Neuron (in vitro differentiated cells): ENCODE results near the gene ZMYM1.
"Not testable (repeated sequence)": the region's sequence is repeated elsewhere in the genome, so short reads cannot be mapped to it uniquely, and the experiment has no call there.

Source experiments
- H2AFZ ChIP-seq: one replicate; pipeline ENCODE4 v1.6.1; 2013; ENCODE audit warnings: low read depth, mild to moderate bottlenecking, inconsistent platforms, low read length, moderate library complexity
- H3K27me3 ChIP-seq: one replicate; pipeline ENCODE4 v1.6.1; 2013; ENCODE audit warnings: low read length; ENCODE audit not compliant: insufficient read depth
- H3K36me3 ChIP-seq: one replicate; pipeline ENCODE4 v1.6.1; 2013; ENCODE audit warnings: low read length; ENCODE audit not compliant: insufficient read depth
- H3K4me1 ChIP-seq: one replicate; pipeline ENCODE4 v1.6.1; 2013; ENCODE audit warnings: low read length; ENCODE audit not compliant: insufficient read depth
- H3K4me3 ChIP-seq: 2 replicates; pipeline ENCODE4 v1.5.1; 2013; ENCODE audit warnings: mild to moderate bottlenecking, low read length, moderate library complexity
- H3K9me3 ChIP-seq: one replicate; pipeline ENCODE4 v1.6.1; 2013; ENCODE audit warnings: low read length

The ZMYM1 gene

DNA sequence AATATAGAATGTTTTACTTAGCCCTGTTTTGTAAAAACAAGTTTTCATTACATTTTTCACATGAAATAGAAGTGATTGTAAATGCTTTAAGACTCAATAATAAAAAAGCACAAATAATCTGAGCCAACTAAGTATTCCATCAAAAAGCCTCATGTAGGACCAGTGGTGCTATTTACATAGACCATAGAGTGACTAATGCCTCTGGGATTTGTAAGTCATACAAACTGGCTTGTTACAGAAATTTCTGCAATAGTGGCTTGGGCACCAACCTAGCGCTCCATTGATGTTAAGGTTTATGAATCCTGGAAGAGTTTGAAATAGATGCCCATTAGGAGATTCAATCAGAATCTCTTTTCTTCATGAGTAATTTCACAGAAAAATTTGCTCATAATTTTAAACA, 31.9 kb downstream of the ZMYM1 start:
- Histone ChIP-seq H3K9me3 (no peaks in the 10 kb centered on the region), H3K4me3 (no peak overlapping the region), H2AFZ (no peak overlapping the region), H3K4me1 (no peaks in the 10 kb centered on the region), H3K27me3 (no peaks in the 10 kb centered on the region), H3K36me3 (peaks cover 44% of the 10 kb centered on the region)

DNA sequence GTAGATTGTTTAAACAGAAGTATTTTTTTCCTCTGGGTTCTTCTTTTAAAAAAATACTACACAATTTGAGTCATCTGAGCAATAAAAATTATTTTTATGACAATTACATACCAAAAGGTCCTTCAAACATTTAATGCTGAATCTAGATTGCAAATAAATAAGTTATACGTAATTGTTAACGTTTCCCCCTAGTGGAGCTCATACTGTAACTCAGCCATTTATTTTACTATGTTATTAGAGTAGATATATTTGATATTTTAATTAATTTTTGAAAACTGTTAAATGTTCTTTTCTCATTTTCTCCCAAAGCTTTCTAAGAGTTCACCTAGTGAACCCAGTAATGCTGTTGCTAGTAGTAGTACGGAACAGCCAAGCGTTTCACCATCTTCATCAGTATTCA, 33.5 kb downstream of the ZMYM1 start:
- Histone ChIP-seq H3K36me3 (peaks cover 44% of the 10 kb centered on the region), H3K27me3 (no peaks in the 10 kb centered on the region), H2AFZ (no peak overlapping the region), H3K4me3 (no peak overlapping the region), H3K9me3 (no peaks in the 10 kb centered on the region), H3K4me1 (no peaks in the 10 kb centered on the region)

- H3K9me3 ChIP-seq = no peaks in the 10 kb centered on the region
- peaks cover 34% of the 10 kb centered on the region for H3K36me3 ChIP-seq
- H3K4me1 ChIP-seq = no peaks in the 10 kb centered on the region
These were observed 36.5 kb downstream of the ZMYM1 start for GRCh38 chr1:35115459-35116383.

GRCh38 chr1:35120458-35121133, 41.4 kb downstream of the ZMYM1 start:
- H3K36me3 ChIP-seq = peaks cover 6% of the 10 kb centered on the region

More at GRCh38 chr1:35115459-35116383, 36.5 kb downstream of the ZMYM1 start:
- Histone ChIP-seq H2AFZ (no peak overlapping the region), H3K27me3 (no peaks in the 10 kb centered on the region), H3K4me3 (no peak overlapping the region)

GRCh38 chr1:35122311-35122710, 43.1 kb downstream of the ZMYM1 start:
- H2AFZ ChIP-seq = no peak overlapping the region
- no peak overlapping the region for H3K4me3 ChIP-seq
- no peaks in the 10 kb centered on the region for H3K9me3 ChIP-seq
- no peaks in the 10 kb centered on the region for H3K4me1 ChIP-seq
- no peaks in the 10 kb centered on the region for H3K36me3 ChIP-seq
- H3K27me3 ChIP-seq = no peaks in the 10 kb centered on the region

More at GRCh38 chr1:35120458-35121133, 41.4 kb downstream of the ZMYM1 start:
- Histone ChIP-seq H3K9me3 (no peaks in the 10 kb centered on the region), H3K27me3 (no peaks in the 10 kb centered on the region), H3K4me1 (no peaks in the 10 kb centered on the region), H2AFZ (no peak overlapping the region), H3K4me3 (no peak overlapping the region)

DNA sequence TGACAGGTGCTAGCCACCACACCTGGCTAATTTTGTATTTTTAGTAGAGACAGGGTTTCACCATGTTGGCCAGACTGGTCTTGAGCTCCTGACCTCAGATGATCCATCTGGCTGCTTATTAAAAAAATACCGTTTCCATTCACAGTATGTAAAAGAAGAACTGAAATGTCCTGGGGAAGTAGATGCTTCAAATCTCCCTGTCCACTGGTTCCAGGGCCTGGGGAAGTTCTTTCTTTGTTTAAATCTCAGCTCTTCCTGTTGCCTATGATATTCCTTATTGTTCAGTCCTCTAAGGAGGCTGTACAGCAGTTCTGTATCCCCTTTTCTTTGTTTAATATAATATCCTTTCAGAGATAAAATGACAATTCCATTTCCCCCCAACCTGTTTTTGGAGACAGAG, 47.4 kb downstream of the ZMYM1 start:
- H3K4me3 ChIP-seq = no peak overlapping the region
- no peak overlapping the region for H2AFZ ChIP-seq
- no peaks in the 10 kb centered on the region for H3K9me3 ChIP-seq
- no peaks in the 10 kb centered on the region for H3K4me1 ChIP-seq
- H3K27me3 ChIP-seq = peaks cover 2% of the 10 kb centered on the region
- H3K36me3 ChIP-seq = no peaks in the 10 kb centered on the region

DNA sequence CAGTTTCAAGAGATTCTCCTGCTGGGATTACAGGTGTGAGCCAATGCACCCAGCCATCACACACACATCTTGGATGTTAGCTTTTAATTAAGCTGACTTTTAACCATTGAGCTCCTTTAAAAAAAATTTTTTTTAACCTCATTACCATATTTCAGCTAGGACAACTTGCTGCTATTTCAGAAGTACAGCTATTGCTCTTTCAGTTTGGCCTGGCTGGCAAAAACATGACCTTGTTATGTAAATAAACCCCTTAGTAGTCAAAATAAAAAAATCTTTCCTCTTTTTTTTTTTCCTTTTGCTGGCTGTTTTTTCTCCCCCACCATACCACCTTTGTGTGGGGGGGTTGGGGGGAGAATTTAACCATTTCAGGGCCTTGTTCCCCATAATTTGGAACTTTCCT, 49.9 kb downstream of the ZMYM1 start:
- no peak overlapping the region for H2AFZ ChIP-seq
- H3K27me3 ChIP-seq = peaks cover 2% of the 10 kb centered on the region
- no peaks in the 10 kb centered on the region for H3K4me1 ChIP-seq
- H3K9me3 ChIP-seq = no peaks in the 10 kb centered on the region
- H3K36me3 ChIP-seq = no peaks in the 10 kb centered on the region
- H3K4me3 ChIP-seq = no peak overlapping the region

DNA sequence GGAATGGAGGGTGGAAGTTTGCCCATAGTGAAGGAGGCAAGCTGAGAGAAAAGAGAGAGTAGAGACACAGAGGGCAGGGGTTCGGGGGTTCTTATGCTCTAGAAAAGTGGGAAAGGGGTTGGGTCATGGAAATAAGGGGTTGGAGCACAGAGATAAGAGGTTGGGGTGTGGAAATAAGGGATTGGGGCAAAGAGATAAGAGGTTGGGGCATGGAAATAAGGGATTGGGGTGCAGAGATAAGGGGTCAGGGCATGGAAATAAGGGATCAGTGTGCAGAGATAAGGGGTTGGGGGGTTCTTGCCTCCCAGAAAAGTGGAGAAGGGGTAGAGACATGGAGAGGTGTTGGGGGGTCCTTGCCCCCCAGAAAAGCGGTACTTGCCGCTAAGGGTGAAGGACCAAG, 57.6 kb downstream of the ZMYM1 start:
- Histone ChIP-seq H3K4me3 (no peak overlapping the region), H3K9me3 (no peaks in the 10 kb centered on the region), H3K4me1 (no peaks in the 10 kb centered on the region), H3K27me3 (no peaks in the 10 kb centered on the region), H2AFZ (no peak overlapping the region), H3K36me3 (no peaks in the 10 kb centered on the region)

DNA sequence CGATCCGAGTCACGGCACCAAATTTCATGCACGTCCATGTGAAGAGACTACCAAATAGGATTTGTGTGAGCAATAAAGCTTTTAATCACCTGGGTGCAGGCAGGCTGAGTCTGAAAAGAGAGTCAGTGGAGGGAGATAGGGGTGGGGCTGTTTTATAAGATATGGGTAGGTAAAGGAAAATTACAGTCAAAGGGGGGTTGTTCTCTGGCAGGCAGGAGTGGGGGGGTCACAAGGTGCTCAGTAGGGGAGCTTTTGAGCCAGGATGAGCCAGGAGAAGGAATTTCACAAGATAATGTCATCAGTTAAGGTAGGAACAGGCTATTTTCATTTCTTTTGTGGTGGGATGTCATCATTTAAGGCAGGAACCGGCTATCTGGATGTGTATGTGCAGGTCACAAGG, 58.4 kb downstream of the ZMYM1 start:
- H3K4me3 ChIP-seq, H3K9me3 ChIP-seq: not testable (repeated sequence)

GRCh38 chr1:35142294-35142693, 63.1 kb downstream of the ZMYM1 start:
- H2AFZ ChIP-seq, H3K9me3 ChIP-seq, H3K4me1 ChIP-seq, H3K36me3 ChIP-seq, H3K27me3 ChIP-seq, H3K4me3 ChIP-seq: not testable (repeated sequence)

More for the DNA sequence above, 58.4 kb downstream of the ZMYM1 start:
- H2AFZ ChIP-seq, H3K36me3 ChIP-seq, H3K4me1 ChIP-seq, H3K27me3 ChIP-seq: not testable (repeated sequence)

DNA sequence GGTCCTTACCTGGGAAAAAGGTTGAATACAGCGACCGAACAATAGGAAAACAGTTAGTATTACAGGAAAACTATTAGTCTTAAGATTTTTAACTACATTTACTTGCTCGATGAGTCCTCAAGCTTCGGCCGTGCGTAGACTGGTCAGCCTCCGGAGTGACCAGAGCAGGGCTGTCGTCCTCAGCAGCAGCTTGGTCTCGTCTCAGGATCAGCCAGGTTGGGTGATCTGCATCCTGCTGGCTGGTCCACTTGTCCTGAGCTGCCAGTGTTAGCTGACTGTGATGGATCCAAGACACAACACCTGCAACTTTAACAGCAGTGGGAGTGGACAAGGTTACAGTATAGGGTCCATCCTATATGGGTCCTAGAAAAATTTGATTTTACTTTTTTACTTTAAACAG, 63.5 kb downstream of the ZMYM1 start:
- H3K4me1 ChIP-seq, H3K4me3 ChIP-seq, H2AFZ ChIP-seq, H3K27me3 ChIP-seq, H3K9me3 ChIP-seq, H3K36me3 ChIP-seq: not testable (repeated sequence)

DNA sequence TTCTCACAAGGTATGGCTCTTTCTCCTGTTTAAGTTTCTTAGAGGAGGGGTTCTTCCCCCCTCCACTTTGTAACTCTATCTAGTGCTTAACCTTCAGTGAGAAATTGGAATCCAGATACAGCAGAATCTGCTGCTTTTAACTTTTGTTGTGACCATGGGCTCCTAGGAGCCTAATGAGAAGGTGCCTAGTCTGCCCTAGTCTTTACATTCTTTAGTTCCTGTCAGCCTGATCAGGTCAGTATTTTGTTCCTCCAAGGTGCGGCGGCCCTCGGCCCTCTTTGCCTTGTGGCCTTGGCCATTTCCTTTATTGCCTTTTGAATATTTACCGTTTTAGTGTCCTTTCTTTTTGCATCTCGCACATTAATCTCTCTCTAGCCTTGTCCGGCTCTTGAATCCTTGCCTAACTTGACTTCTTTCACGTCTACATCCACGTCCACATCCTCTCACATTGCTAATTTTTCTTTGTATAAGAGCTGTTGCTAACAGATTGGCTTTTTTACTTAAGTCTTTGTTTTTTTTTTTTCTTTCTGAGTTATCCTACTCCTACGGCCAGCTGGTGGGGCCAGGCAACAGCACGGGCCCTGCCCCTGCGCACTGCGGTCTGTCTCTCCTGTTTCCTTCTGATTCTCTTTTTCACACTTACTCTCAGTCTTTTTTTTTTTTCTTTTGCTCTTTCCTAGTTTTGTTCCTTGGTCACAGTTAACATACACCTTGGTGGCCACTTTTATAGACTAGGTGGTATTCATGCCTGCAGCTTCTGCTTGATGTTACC, 64.7 kb downstream of the ZMYM1 start:
- H3K36me3 ChIP-seq = no peaks in the 10 kb centered on the region
- no peak overlapping the region for H3K4me3 ChIP-seq
- H3K9me3 ChIP-seq = no peaks in the 10 kb centered on the region
- H3K4me1 ChIP-seq = no peaks in the 10 kb centered on the region
- peaks cover 6% of the 10 kb centered on the region for H3K27me3 ChIP-seq
- no peak overlapping the region for H2AFZ ChIP-seq
